Measurements from ENCODE around the gene CPSF7. TPM values are rescaled to one million over a fixed set of nuclear protein-coding genes. Genes with fewer than 3 reads are reported as not detected.

Gene CPSF7
- total RNA-seq, 3 donors from 2014 or later: 40.6 to 62.5 (median 46.2) TPM

Other genes starting within 250 kb of the CPSF7 start
- 10 to 100 TPM in 1 of 3 donors, 1 to 10 TPM in 1, not detected in 1; 3.7 to 11.3 TPM for gene PGA3, start 226.5 kb downstream of the CPSF7 start, total RNA-seq
- gene PGA4, start 207.6 kb downstream of the CPSF7 start, total RNA-seq: 1 to 10 TPM in 2 of 3 donors, not detected in 1; 1.8 to 8.9 TPM
- 1 to 10 TPM in 2 of 3 donors, under 1 TPM in 1; 0.98 to 2.1 (median 1.6) TPM for gene PGA5, start 188.8 kb downstream of the CPSF7 start, total RNA-seq
- 1 to 10 TPM in 2 of 3 donors, under 1 TPM in 1; 0.88 to 3.2 (median 2.6) TPM for gene VWCE, start 134.7 kb downstream of the CPSF7 start, total RNA-seq
- gene DDB1, start 96.9 kb downstream of the CPSF7 start, total RNA-seq: 100 to 1,000 TPM; 131 to 150 (median 145) TPM
- 10 to 100 TPM; 15.2 to 34.4 (median 26.9) TPM for gene TKFC, start 96.7 kb downstream of the CPSF7 start, total RNA-seq
- 10 to 100 TPM; 36.7 to 46.9 (median 44.3) TPM for gene CYB561A3, start 68.1 kb downstream of the CPSF7 start, total RNA-seq
- 10 to 100 TPM; 24.6 to 38.5 (median 32.8) TPM for gene TMEM138, start 67.6 kb downstream of the CPSF7 start, total RNA-seq
- 10 to 100 TPM; 12.8 to 36.0 (median 27.5) TPM for gene TMEM216, start 37.4 kb downstream of the CPSF7 start, total RNA-seq
- gene SDHAF2, start 149 bp upstream of the CPSF7 start, total RNA-seq: 10 to 100 TPM; 46.7 to 94.0 (median 58.7) TPM
- 1 to 10 TPM in 2 of 3 donors, not detected in 1; 1.5 to 3.3 TPM for gene LRRC10B, start 78.8 kb upstream of the CPSF7 start, total RNA-seq
- 10 to 100 TPM in 2 of 3 donors, 1 to 10 TPM in 1; 1.9 to 11.7 (median 10.8) TPM for gene SYT7, start 151.1 kb upstream of the CPSF7 start, total RNA-seq